ENCODE measurements around the gene FTL.

- no peak for TF ChIP-seq CTCF (IDR thresholded peaks at IDR 0.05; ENCODE audit: low read depth, low read length)
- TF ChIP-seq POLR2A (IDR thresholded peaks at IDR 0.05; ENCODE audit: extremely low read depth, insufficient read length), result no peak
- no peak for TF ChIP-seq MAX (IDR thresholded peaks at IDR 0.05; ENCODE audit: low read depth, low read length)
- no peak for TF ChIP-seq MYC (IDR thresholded peaks at IDR 0.05; ENCODE audit: low read depth, low read length)
Measured at GRCh38 chr19:48970139-48970766, 5.1 kb downstream of the FTL start.

Measured in NB4 (cell line).